Skeletal muscle tissue (tissue), 4 donors: Measurements from ENCODE around the gene MDM4. TPM values are rescaled to one million over a fixed set of nuclear protein-coding genes. Genes with fewer than 3 reads are reported as not detected.
"Not testable (repeated sequence)": the region's sequence is repeated elsewhere in the genome, so short reads cannot be mapped to it uniquely, and the experiment has no call there.

Experiments
- H3K27ac ChIP-seq: one replicate; pipeline ENCODE4 v1.7.0; 2013; ENCODE audit warnings: mild to moderate bottlenecking, low read depth, low read length, inconsistent platforms
- H3K27me3 ChIP-seq, 3 donors: one replicate each; pipeline ENCODE4 v1.7.0; 2013; ENCODE audit warnings: low read length in 3 of 3; ENCODE audit not compliant: control insufficient read depth in 3 of 3, insufficient read depth in 3 of 3
- H3K36me3 ChIP-seq, 3 donors: one replicate each; pipeline ENCODE4 v1.7.0; 2013; ENCODE audit warnings: low read length in 3 of 3; ENCODE audit not compliant: control insufficient read depth in 3 of 3, insufficient read depth in 3 of 3
- H3K4me1 ChIP-seq, 3 donors: one replicate each; pipeline ENCODE4 v1.7.0; 2013; ENCODE audit warnings: low read length in 3 of 3, mild to moderate bottlenecking in 3 of 3; ENCODE audit not compliant: control insufficient read depth in 3 of 3, insufficient read depth in 3 of 3
- H3K4me3 ChIP-seq, 3 donors: one replicate each; pipeline ENCODE4 v1.7.0; 2013; ENCODE audit warnings: low read length in 3 of 3
- H3K9ac ChIP-seq, 3 donors: one replicate each; pipeline ENCODE4 v1.7.0; 2013; ENCODE audit warnings: low read length in 3 of 3, mild to moderate bottlenecking in 3 of 3, moderate library complexity in 2 of 3, low read depth in 1 of 3
- H3K9me3 ChIP-seq, 3 donors: one replicate each; pipeline ENCODE4 v1.7.0; 2013; ENCODE audit warnings: low read length in 3 of 3; ENCODE audit not compliant: control insufficient read depth in 3 of 3
- total RNA-seq: library from RNA; depleted of rRNA; stranded (reverse); fragments of >200 nt; gene quantifications from one replicate; pipeline ENCODE4 v1.2.3, GENCODE V29; 2014
- donor health status: Osteomylitis.

The MDM4 gene
- total RNA-seq, 1 donor from 2014 or later, result 56.9 TPM

GRCh38 chr1:204565617-204566582, 49.7 kb downstream of the MDM4 start:
- H3K4me3 ChIP-seq, result no peak overlapping the region
- no peaks in the 10 kb centered on the region for H3K27me3 ChIP-seq
- peaks cover 0 to 2% (median 0%) of the 10 kb centered on the region in 3 donors for H3K9me3 ChIP-seq
- no peaks in the 10 kb centered on the region for H3K4me1 ChIP-seq
- no peak overlapping the region for H3K9ac ChIP-seq
- H3K27ac ChIP-seq, result no peak overlapping the region
- H3K36me3 ChIP-seq, result peaks cover 10 to 16% (median 11%) of the 10 kb centered on the region in 3 donors

GRCh38 chr1:204566583-204566955, 50.4 kb downstream of the MDM4 start:
- no peaks in the 10 kb centered on the region for H3K27me3 ChIP-seq
- H3K9ac ChIP-seq, result no peak overlapping the region
- peaks cover 10 to 19% (median 11%) of the 10 kb centered on the region in 3 donors for H3K36me3 ChIP-seq
- peaks cover 0 to 2% (median 0%) of the 10 kb centered on the region in 3 donors for H3K9me3 ChIP-seq
- no peaks in the 10 kb centered on the region for H3K4me1 ChIP-seq
- no peak overlapping the region for H3K27ac ChIP-seq
- no peak overlapping the region for H3K4me3 ChIP-seq

- Histone ChIP-seq H3K36me3 (peaks cover 10 to 15% (median 11%) of the 10 kb centered on the region in 3 donors), H3K27ac (no peak overlapping the region), H3K4me3 (no peak overlapping the region), H3K9me3 (peaks cover 0 to 2% (median 0%) of the 10 kb centered on the region in 3 donors), H3K9ac (no peak overlapping the region), H3K4me1 (no peaks in the 10 kb centered on the region), H3K27me3 (no peaks in the 10 kb centered on the region)
Observed at GRCh38 chr1:204567071-204567470, 50.9 kb downstream of the MDM4 start.

GRCh38 chr1:204568576-204569315, 52.5 kb downstream of the MDM4 start:
- Histone ChIP-seq H3K4me1 (no peaks in the 10 kb centered on the region), H3K36me3 (peaks cover 8 to 20% (median 13%) of the 10 kb centered on the region in 3 donors), H3K4me3 (no peak overlapping the region), H3K9me3 (peaks cover 0 to 2% (median 0%) of the 10 kb centered on the region in 3 donors), H3K9ac (no peak overlapping the region), H3K27me3 (no peaks in the 10 kb centered on the region), H3K27ac (no peak overlapping the region)

- no peaks in the 10 kb centered on the region for H3K4me1 ChIP-seq
- no peak overlapping the region for H3K27ac ChIP-seq
- H3K4me3 ChIP-seq, result no peak overlapping the region
- H3K36me3 ChIP-seq, result peaks cover 8 to 20% (median 13%) of the 10 kb centered on the region in 3 donors
- no peak overlapping the region for H3K9ac ChIP-seq
- peaks cover 0 to 2% (median 0%) of the 10 kb centered on the region in 3 donors for H3K9me3 ChIP-seq
- H3K27me3 ChIP-seq, result no peaks in the 10 kb centered on the region
Observed at GRCh38 chr1:204569478-204569877, 53.3 kb downstream of the MDM4 start.

- not testable (repeated sequence) for H3K9me3 ChIP-seq, H3K27me3 ChIP-seq, H3K4me3 ChIP-seq, H3K27ac ChIP-seq, H3K4me1 ChIP-seq, H3K9ac ChIP-seq
- peaks cover 8 to 20% (median 13%) of the 10 kb centered on the region in 3 donors for H3K36me3 ChIP-seq
Observed at GRCh38 chr1:204570021-204570420, 53.8 kb downstream of the MDM4 start.

- peaks cover 8 to 20% (median 13%) of the 10 kb centered on the region in 3 donors for H3K36me3 ChIP-seq
- H3K4me1 ChIP-seq, result no peaks in the 10 kb centered on the region
- H3K4me3 ChIP-seq, result no peak overlapping the region
- H3K27ac ChIP-seq, result no peak overlapping the region
- H3K9ac ChIP-seq, result no peak overlapping the region
- H3K27me3 ChIP-seq, result no peaks in the 10 kb centered on the region
- H3K9me3 ChIP-seq, result peaks cover 0 to 2% (median 0%) of the 10 kb centered on the region in 3 donors
Observed at GRCh38 chr1:204571128-204571527, 54.9 kb downstream of the MDM4 start.

- Histone ChIP-seq H3K4me3 (no peak overlapping the region), H3K27me3 (no peaks in the 10 kb centered on the region), H3K4me1 (no peaks in the 10 kb centered on the region), H3K9me3 (peaks cover 0 to 2% (median 0%) of the 10 kb centered on the region in 3 donors), H3K27ac (no peak overlapping the region), H3K36me3 (peaks cover 8 to 20% (median 13%) of the 10 kb centered on the region in 3 donors), H3K9ac (no peak overlapping the region)
Observed at GRCh38 chr1:204571631-204572030, 55.4 kb downstream of the MDM4 start.

- no peaks in the 10 kb centered on the region for H3K27me3 ChIP-seq
- H3K9ac ChIP-seq, result no peak overlapping the region
- no peak overlapping the region for H3K4me3 ChIP-seq
- no peak overlapping the region for H3K27ac ChIP-seq
- peaks cover 0 to 2% (median 0%) of the 10 kb centered on the region in 3 donors for H3K9me3 ChIP-seq
- peaks cover 0 to under 1% (median 0%) of the 10 kb centered on the region in 3 donors for H3K4me1 ChIP-seq
- H3K36me3 ChIP-seq, result peaks cover 2 to 20% (median 11%) of the 10 kb centered on the region in 3 donors
Observed at GRCh38 chr1:204572923-204573922, 57.0 kb downstream of the MDM4 start.
